NCI-H226 (cell line): Measurements from ENCODE around the gene ARID4B.

Experiments used
- DNase-seq: peaks from one replicate; pipeline ENCODE4 v3.0.0-alpha.2; 2015

Gene ARID4B

DNA sequence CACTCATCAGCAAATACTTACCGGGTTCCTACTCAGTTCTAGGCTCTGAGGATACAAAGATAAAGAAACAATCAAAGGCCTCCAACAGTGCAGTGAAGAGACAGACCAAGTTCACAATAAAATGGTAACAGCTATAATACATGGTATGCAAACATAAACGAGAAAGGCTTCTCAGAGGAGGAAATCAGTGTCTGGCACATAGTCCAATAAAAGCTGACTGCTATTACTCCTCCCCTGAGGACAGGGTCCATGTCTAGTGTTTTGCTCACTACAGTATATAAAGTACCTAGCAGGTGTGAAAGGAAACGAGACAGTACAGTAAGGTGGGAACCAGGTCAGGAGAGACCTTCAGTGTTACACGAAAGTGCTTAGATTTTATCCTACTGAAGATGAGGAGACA lies 171.2 kb downstream of the ARID4B start:
- no peak for DNase-seq

DNA sequence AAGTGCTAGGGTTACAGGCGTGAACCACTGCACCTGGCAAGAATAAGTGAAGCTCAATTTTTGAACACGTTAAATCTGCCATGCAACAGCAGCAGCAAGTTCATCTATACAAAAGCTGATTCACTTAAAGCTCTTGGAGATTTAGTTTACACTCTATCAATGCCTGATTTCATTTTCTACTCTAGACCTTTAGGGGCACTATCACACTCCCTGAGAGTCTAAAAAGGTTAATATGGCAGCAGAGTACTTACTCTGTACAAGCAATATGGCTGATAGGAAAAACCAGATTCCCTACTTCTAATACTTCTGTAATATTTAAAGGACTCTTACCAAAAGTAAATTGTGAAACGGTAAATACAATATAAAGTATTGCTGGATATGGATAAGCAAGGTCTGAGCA lies 171.7 kb downstream of the ARID4B start:
- DNase-seq: no peak

DNA sequence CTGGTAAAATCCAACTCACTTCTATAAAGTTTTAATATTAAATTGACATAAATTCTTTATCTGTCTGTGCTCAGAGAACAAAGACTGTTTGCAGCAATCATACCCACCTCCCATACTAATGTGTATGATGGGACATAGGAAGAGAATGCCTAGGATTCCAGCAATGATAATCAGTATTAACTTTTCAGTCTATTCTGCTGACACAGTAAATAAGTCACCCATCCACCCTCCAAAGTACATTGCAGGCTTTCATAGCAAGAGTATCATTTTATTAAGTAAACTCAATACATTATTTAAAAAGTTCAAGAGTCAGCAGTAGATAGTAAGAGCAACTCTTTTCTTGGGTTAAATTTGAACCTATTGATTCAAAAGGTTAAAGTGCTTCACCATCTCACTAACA lies 175.7 kb downstream of the ARID4B start:
- DNase-seq: no peak

DNA sequence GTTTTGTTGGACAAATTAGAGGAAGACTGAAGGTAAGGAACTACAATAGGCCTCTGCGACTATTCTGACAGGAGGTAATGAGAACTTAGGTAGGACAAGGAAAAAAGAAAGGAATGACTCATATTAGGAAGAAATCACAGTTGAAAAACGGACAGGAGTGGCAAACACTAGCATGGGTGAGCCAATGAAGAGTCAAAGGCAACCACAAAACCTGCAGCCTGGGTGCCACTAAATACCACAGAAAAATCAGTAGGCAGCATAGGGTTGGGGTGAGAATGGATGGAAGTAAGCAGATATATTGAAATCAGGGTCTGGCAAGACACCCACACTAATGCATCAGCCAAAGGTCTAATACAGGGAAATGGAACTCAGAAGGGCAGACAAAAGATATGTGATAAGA lies 176.9 kb downstream of the ARID4B start:
- DNase-seq: no peak

DNA sequence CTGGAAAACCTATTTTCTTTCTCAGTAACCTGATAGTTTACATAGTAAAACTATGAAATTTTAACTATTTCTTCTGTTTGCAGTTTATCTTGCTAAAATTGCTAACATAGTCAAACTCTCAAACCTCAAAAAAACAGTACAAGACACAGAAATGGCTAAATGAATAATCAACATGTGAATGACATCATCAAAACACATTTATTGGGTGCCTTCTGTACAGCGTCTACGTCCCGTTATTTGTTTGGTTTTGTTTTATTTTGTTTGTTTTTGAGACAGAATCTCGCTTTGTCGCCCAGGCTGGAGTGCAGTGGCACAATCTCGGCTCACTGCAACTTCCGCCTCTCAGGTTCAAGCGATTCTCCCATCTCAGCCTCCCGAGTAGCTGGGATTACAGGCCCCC lies 178.2 kb downstream of the ARID4B start:
- no peak for DNase-seq

DNA sequence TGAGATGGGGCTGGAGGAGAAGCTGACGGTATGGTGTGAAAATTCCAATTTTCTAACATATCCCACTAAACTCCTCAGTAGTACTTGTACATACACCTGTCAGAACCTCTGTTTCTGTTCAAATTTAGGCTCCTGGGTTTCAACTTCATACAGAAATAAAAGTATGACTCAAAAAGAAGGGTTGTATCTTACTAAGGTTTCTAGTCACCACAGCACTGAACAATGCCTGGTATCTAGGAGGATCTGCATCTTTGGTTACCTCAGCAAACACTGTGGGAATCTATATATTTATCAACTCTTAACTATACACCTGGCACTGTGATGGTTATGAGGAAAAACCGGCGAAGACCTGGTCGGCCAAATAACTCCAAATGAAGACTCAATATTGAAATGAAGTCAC lies 180.7 kb downstream of the ARID4B start:
- no peak for DNase-seq

DNA sequence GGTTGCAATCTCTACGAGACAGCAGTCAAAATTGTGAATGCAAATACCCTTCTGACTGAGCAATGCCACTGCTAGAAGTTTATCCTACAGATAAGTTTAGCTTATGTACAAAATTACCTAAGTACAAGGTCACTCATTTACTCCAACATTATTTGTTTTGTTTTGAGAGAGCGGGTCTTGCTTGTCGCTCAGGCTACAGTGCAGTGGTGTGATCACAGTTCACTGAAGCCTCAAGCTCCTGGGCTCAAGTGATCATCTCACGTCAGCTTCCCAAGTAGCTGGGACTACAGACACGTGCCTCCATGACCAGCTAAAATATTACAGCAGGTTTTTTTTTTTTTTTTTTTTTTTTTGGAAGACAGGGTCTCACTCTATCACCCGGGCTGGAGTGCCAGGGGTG lies 182.3 kb downstream of the ARID4B start:
- DNase-seq: no peak

DNA sequence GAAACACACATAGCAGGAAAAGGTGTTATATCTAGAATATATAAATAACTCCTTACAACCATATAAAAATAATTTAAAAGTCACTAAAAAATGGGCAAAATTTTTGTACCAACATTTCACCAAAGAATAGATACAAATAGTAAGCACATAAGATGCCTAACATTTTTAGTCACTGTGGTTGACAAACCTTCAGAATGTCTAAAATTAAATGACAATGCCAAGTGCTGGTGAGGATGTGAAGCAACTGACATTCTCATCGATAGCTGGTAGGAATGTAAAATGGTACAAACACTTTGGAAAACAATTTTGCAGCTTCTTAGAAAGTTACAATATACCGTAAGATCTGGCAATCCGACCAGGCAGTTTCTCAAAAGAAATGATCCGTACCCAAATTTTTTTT lies 185.0 kb downstream of the ARID4B start:
- no peak for DNase-seq

DNA sequence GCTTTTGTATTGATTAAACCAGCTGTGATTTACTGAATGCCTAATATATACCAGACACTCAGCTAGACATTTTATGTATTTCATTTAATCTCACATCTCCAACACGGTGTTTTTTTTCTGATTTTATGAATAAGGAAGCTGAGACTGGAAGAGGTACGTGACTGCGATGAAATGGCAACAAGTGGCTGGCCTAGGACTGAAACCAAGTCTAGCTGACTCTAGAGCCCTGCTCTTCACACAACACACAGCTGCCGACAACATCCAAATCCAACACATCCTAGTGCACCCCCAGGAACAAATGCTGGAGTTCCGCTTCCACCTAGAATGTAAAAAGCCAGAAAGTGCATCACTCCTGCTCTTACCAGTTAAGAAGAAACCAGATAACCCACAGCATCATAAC lies 188.7 kb downstream of the ARID4B start:
- DNase-seq: no peak

DNA sequence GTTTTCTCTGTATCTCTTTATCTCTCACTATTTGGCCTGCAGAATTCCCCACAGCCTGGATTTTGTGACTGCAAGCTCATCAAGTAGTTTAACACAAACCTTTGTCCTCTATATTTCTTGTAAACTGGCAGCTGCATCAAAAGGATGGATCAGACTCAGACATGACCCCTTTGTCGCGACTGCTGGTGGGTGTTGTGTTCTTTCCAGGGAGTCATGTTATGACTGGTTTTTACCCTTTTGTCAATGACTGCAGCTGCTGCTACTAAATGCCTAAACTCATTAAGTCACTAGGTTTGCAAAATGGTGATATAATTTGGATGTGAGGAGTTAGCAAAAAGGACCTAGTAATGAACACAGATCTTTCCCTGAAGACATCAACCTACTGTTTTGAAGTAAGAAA lies 189.2 kb downstream of the ARID4B start:
- no peak for DNase-seq

DNA sequence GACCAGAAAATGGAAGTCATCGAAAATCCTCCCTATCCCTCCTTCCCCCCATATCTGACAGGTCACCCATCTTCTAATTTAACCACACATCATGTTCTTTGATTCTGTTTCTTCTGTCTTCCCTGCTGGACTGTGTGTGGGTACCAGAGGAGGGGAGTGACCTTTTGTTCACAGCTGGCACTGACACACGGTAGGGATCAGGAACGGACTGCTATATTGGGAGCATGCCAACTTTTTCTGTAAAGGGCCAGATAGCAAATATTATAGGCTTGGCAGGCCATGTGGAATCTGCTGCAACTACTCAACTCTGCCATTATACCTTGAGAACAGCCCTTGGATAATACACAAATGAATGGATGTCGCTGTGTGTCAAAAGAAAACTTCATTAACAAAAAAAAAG lies 191.9 kb downstream of the ARID4B start:
- no peak for DNase-seq

DNA sequence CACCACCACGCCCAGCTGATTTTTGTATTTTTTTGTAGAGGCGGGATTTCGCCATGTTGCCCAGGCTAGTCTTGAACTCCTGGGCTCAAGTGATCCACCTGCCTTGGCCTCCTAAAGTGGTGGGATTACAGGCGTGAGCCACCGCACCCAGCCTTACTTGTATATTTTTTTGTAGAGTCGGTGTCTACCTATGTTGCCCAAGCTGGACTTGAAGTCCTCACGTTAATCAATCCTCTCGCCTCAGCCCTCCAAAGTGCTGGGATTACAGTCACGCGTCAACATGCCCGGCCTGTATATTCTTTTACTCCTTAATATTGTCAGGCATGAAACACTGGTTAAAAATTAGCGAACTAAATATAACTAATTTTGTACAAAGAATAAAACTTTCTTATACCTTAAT lies 193.8 kb downstream of the ARID4B start:
- no peak for DNase-seq

DNA sequence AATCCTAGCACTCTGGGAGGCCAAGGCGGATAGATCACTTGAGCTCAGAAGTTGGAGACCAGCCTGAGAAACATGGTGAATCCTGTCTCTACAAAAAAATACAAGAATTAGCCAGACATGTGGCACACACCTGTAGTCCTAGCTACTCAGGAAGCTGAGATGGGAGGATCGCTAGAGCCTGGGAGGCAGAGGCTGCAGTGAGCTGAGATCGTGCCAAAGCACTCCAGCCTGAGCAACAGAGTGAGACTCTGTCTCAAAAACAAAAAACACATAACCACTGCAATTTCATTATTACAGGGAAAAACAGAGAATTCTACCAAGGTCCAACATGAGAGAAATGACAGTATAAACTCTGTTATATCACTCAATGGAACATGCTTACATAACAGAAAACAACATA lies 194.9 kb downstream of the ARID4B start:
- no peak for DNase-seq

DNA sequence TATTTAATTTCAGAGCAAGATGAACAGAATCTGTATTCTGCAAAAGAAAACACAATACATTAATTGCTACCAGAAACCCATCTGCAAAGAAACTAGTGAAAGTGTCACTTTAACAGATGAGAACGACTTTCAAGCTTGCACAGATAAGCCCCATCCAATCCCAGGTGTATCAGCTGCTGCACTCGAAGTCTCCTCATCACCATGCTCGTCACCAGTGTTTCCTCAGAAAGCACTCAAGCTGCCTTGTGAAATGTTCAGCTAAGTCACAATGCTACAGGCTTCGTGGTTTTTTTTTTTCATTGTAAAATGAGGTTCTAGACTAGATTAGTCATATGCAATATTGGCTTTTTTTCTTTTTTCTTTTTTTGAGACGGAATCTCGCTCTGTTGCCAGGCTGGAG lies 196.0 kb downstream of the ARID4B start:
- DNase-seq: no peak

DNA sequence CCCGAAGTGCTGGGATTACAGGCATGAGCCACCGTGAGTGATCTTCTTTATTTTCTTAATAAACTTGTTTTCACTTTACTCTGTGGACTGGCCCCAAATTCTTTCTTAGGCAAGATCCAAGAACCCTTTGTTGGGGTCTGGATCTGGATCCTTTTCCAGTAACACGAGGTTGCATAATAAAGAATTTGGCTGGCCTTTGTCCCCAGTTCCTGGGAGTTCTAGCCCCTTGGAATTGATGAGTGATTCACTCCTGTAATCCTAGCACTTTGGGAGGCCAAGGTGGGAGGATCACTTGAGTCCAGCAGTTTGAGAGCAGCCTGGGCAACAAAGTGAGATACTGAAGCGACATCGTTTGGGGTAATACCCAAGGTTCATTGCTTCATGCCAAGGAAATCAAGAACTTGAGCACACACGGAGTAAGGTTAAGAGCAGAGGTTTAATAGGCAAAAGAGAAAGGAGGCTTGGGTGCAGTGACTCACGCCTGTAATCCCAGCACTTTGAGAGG lies 197.2 kb downstream of the ARID4B start:
- DNase-seq: no peak

DNA sequence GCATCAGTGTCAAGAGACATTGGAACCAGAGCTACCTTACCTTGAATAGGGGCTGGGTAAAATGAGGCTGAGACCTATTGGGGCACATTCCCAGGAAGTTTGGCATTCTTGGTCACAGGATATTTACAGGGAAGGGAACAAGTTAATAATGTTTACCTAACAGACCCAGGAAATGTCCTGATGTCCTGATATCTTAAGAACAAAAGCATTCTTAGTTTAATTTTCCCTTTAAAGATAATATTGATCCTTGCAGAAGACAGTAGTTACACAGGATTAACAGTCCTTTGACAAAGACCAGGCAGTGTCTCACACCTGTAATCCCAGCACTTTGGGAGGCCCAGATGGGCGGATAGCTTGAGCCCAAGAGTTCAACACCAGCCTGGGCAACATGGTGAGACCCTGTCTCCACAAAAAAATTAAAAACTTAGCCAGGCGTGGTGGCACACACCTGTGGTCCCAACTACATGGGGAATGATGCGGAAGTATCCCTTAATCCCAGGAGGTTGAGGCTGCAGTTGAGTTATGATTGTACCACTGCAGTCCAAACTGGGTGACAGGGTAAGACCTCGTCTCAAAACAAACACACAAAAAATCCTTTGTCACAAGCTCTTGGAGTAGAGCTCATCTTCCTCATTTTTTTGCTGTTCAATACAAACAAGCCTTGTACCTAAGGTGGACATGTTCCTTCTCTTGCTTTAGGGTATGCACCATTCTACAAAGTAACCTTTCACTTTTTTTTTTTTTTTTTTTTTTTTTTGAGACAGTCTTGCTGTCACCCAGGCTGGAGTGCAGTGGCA lies 198.0 kb downstream of the ARID4B start:
- DNase-seq: no peak

DNA sequence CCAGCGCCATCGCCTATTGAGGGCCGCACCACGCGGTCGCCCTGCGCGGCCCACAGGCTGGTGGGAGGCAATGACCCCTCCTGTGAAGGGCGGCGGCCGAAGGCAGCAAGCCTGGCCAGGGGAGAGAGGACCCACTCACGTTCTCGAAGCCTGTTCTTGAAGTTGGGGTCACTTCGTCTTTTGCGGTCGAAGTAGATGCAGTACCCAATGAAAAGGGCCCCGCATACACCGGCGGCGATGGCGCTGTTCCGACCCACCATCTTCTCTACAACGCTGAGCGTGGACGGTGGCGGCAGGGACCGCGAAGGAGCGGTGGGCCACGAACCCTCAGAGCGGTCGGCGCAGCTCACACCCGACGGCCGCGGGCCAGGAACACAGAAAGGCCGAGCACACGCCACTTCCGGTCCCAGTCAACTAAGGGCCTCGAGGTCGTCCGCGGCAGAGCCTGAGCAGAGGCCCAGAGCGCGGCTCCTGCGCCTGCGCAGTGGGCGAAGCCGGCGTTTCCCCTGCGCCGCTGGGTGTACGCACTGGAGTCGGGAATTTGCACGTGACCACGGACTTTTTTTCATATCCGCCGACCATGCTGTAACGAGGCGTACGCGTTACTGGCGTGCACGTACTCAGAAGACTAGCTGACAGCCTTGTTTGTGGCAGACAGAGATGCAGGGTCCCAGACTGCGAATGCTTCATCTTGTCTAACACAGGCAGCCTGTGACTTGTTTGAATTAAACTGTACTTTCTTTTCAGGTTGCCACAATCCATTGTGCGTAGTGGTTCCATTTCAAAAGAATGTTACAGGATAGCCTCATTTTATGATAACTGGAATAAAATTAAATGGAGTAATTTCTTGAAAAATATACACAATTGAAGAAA lies 199.3 kb downstream of the ARID4B start, which contains the start of gene TOMM20:
Gene TOMM20, minus strand, starts transcription at position 382 of the 873 bp plus-strand sequence. Its CDS starts 122 bp downstream, at position 260.
- DNase-seq: peak; percentile 87

DNA sequence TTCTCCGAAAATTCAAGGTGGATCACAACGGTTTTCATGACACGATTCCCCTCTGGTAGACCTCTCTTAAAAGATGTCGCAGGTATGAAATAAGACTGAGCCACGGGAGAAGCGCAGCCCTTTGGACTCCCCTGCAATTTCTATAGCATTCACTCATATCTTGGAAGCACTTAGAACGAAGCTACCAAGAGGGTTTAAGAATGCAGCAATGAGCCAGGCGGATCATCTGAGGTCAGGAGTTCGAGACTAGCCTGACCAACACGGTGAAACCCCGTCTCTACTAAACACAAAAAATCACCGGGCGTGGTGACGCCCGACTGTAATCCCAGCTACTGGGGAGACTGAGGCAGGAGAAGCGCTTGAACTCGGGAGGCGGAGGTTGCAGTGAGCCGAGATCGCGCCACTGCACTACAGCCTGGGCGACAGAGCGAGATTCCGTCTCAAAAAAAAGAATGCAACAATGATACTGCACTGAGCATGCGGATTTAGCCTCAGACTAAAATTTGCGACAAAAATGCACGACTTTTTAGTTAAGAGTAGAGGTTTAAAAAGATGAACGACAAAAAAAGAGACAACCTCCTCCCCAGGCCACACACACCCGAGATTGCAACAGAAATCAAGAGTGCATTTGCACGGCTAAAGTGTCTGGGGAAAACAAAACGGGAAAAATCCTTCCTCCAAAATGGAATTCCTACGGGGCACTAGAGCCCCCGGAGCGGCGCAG lies 200.1 kb downstream of the ARID4B start:
- DNase-seq: no peak

DNA sequence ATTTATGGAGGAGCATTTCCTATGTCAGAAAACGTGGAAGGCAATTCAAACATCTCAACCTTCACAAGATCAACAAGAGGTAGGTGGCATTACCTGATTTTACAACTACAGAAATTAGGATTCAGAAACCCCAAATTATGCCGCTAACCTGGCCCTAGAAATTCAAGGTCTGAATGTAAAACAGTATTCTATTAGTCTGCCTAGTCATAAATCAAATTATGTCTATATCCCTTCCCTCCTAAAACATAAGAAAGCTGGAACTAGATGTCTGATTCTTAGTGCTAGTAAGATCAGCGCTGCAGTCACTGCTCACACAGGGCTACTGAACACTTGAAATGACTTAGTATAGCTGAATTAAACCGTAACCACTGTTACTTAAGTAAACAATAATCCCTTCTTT lies 200.8 kb downstream of the ARID4B start:
- DNase-seq: no peak

DNA sequence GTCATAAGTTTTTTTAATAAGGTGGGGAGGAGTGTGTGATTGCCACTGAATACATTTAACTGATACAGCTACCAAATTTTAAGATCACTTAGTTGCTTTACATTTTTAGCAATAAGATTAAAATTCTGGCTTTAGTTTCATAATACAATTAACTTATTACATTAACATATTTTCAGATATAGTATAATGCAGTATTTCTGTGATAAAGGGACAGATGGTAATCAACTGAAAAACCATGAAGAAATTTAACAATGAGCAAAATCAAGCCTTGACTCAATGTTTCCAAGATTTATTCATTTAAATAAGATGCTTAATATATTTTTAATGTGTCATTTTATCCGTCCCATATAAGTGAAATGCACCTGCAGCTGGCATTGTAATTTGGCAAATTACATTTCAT lies 203.3 kb downstream of the ARID4B start:
- DNase-seq: no peak

DNA sequence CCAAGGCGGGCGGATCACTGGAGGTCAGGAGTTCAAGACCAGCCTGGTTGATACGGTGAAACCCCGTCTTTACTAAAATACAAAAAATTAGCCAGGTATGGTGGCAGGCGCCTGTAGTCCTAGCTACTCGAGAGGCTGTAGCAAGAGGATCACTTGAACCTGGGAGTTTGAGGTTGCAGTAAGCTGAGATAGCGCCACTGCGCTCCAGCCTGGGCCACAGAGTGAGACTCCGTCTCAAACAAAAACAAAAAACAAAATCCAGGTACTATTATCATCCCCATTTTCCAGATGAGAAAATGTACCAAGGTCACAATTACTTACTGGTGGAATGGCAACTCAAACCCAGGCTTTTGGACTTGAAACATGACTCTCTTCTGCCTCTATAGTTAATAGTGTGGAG lies 203.9 kb downstream of the ARID4B start:
- no peak for DNase-seq

DNA sequence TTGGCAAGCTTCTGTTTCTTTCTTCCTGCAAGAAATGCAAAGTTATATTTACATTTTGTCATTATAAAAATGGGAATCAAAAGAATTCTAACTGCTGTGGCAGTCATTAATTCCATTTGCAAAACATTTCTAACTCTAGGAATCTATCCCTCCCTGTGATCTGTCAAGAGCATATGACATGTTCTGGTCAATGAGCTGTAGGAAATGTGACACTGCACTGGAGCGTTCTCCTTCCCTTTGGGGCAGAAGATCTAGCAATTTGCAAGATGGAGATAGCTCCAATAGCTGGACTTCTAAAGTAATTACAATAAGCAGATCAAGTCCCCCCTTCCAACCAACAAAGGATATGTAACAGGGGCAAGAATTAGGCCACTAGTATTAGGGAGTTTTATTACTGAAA lies 205.6 kb downstream of the ARID4B start:
- DNase-seq: no peak
